Panc1 (cell line): ENCODE results near the gene TRIM14.

ENCODE experiments used
- POLR2AphosphoS5 ChIP-seq: IDR thresholded peaks from 2 replicates; pipeline ENCODE4 v1.6.1; 2012; ENCODE audit warnings: mild to moderate bottlenecking, low read depth, low read length, moderate library complexity
- SIN3A ChIP-seq: IDR thresholded peaks from 2 replicates; pipeline ENCODE4 v1.6.1; 2012; ENCODE audit warnings: low read depth, mild to moderate bottlenecking, low read length, moderate library complexity, borderline replicate concordance; ENCODE audit not compliant: insufficient read depth
- TF ChIP-seq, protein P1 (sequence below): fragments of 450-650 bp; IDR thresholded peaks from 2 replicates; pipeline ENCODE4 v1.5.1; 2017; ENCODE audit warnings: mild to moderate bottlenecking

DNA sequence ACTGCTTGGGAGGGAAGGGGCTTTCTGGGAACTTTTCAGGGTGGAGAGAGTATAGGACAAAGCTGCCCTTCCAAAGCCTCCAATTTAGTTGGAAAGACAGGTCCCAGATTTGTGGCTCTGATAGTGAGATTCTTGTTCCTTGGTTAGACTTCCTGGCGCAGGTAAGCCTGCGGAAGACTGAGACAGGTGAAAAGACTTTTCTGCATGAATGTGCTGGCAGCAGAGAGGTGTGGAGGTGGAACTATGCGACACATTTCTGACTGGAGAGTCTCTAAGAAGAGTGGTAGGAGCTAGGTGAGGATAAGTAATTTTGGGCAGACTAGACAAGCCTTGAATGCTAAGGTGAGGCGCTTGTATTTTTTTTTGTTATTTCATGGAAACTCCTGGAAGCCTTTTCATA lies 32.6 kb downstream of the TRIM14 start:
- TF ChIP-seq, protein P1, sequence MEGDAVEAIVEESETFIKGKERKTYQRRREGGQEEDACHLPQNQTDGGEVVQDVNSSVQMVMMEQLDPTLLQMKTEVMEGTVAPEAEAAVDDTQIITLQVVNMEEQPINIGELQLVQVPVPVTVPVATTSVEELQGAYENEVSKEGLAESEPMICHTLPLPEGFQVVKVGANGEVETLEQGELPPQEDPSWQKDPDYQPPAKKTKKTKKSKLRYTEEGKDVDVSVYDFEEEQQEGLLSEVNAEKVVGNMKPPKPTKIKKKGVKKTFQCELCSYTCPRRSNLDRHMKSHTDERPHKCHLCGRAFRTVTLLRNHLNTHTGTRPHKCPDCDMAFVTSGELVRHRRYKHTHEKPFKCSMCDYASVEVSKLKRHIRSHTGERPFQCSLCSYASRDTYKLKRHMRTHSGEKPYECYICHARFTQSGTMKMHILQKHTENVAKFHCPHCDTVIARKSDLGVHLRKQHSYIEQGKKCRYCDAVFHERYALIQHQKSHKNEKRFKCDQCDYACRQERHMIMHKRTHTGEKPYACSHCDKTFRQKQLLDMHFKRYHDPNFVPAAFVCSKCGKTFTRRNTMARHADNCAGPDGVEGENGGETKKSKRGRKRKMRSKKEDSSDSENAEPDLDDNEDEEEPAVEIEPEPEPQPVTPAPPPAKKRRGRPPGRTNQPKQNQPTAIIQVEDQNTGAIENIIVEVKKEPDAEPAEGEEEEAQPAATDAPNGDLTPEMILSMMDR: no peak
- TF ChIP-seq POLR2AphosphoS5 (no peak), SIN3A (no peak)
